Thoracic aorta (tissue), 2 donors: ENCODE data around the gene ALG10. TPM values are rescaled to one million over a fixed set of nuclear protein-coding genes. Genes with fewer than 3 reads are reported as not detected.
A peak's percentile ranks its signal among the peaks of the same experiment; 100 is the strongest.
"Not testable (repeated sequence)": the region's sequence is repeated elsewhere in the genome, so short reads cannot be mapped to it uniquely, and the experiment has no call there.

ENCODE experiments used
- ATAC-seq: fragments of 150-250 bp; one replicate; pipeline ENCODE4 v1.8.0; 2017; ENCODE audit warnings: low read depth; ENCODE audit not compliant: insufficient number of reproducible peaks, low FRiP score
- DNase-seq: peaks from one replicate; pipeline ENCODE4 v3.0.0-alpha.2; 2020; ENCODE audit warnings: low spot score
- H3K27ac ChIP-seq, 2 donors: fragments of 200-600 bp; sonication (generic); 1 replicate in 1 of 2; 2 replicates in 1 of 2; pipeline ENCODE4 v1.5.1; 2016; ENCODE audit warnings: mild to moderate bottlenecking in 2 of 2, moderate library complexity in 2 of 2
- H3K27me3 ChIP-seq: fragments of 200-600 bp; sonication (generic); replicated peaks from 2 replicates; pipeline ENCODE4 v1.6.0; 2016; ENCODE audit warnings: mild to moderate bottlenecking; ENCODE audit not compliant: insufficient read depth
- H3K36me3 ChIP-seq: fragments of 200-600 bp; sonication (generic); one replicate; pipeline ENCODE4 v1.5.1; 2016
- H3K4me1 ChIP-seq, 2 donors: fragments of 200-600 bp; sonication (generic); 1 replicate in 1 of 2; 2 replicates in 1 of 2; pipeline versions ENCODE4 v1.5.1 to v1.6.0; 2016; ENCODE audit warnings: low read depth in 2 of 2, mild to moderate bottlenecking in 1 of 2; ENCODE audit not compliant: control insufficient read depth in 1 of 2
- H3K4me3 ChIP-seq: fragments of 200-600 bp; sonication (generic); 2 replicates; pipeline ENCODE4 v1.5.1; 2016; ENCODE audit warnings: mild to moderate bottlenecking
- H3K9me3 ChIP-seq: fragments of 200-600 bp; sonication (generic); 2 replicates; pipeline ENCODE4 v1.5.1; 2016
- CTCF ChIP-seq: fragments of 200-600 bp; sonication (generic); IDR thresholded peaks from one replicate; pipeline ENCODE4 v1.5.1; 2019; ENCODE audit warnings: antibody characterized with exemption
- total RNA-seq, 2 donors: library from RNA; depleted of rRNA; stranded (reverse); fragments of >200 nt; gene quantifications; one replicate each; pipeline versions ENCODE4 v1.1.0 to v1.2.3, GENCODE V29; 2016

The ALG10 gene
- total RNA-seq, 2 donors from 2014 or later: 5.1 to 11.2 TPM

GRCh38 chr12:33994857-33995808 lies 27.2 kb upstream of the ALG10 start:
- DNase-seq (no peak), ATAC-seq (no peak)
- no peaks in the 10 kb centered on the region for H3K9me3 ChIP-seq
- no peak overlapping the region for H3K4me3 ChIP-seq
- H3K36me3 ChIP-seq: no peaks in the 10 kb centered on the region
- H3K4me1 ChIP-seq: no peaks in the 10 kb centered on the region
- no peaks in the 10 kb centered on the region for H3K27me3 ChIP-seq
- no peak for TF ChIP-seq CTCF
- H3K27ac ChIP-seq: no peak overlapping the region

- not testable (repeated sequence) for H3K4me1 ChIP-seq, H3K27ac ChIP-seq, ATAC-seq, H3K27me3 ChIP-seq, H3K36me3 ChIP-seq, H3K9me3 ChIP-seq, H3K4me3 ChIP-seq, DNase-seq
Measured at GRCh38 chr12:34008835-34009234, 13.5 kb upstream of the ALG10 start.

GRCh38 chr12:34016361-34016760 lies 5.9 kb upstream of the ALG10 start:
- ATAC-seq (no peak), DNase-seq (no peak)
- Histone ChIP-seq H3K4me3 (no peak overlapping the region), H3K27me3 (no peaks in the 10 kb centered on the region), H3K36me3 (no peaks in the 10 kb centered on the region), H3K27ac (no peak overlapping the region), H3K9me3 (no peaks in the 10 kb centered on the region), H3K4me1 (peaks cover 0 to 4% of the 10 kb centered on the region in 2 donors)
- TF ChIP-seq CTCF: no peak

GRCh38 chr12:34021071-34021470 lies 1.2 kb upstream of the ALG10 start:
- no peak for DNase-seq
- no peak for ATAC-seq
- Histone ChIP-seq H3K4me3 (no peak overlapping the region), H3K9me3 (no peaks in the 10 kb centered on the region), H3K4me1 (peaks cover 4 to 18% of the 10 kb centered on the region in 2 donors), H3K36me3 (no peaks in the 10 kb centered on the region), H3K27me3 (no peaks in the 10 kb centered on the region), H3K27ac (peak overlapping the region in 1 of 2 donors; percentile 77)
- TF ChIP-seq CTCF: no peak

GRCh38 chr12:34027661-34028060 lies 5.4 kb downstream of the ALG10 start:
- not testable (repeated sequence) for ATAC-seq, H3K36me3 ChIP-seq, H3K4me3 ChIP-seq, H3K4me1 ChIP-seq, DNase-seq, H3K27ac ChIP-seq, H3K27me3 ChIP-seq, H3K9me3 ChIP-seq

GRCh38 chr12:34030591-34030990 lies 8.3 kb downstream of the ALG10 start:
- Histone ChIP-seq H3K36me3 (no peaks in the 10 kb centered on the region), H3K9me3 (no peaks in the 10 kb centered on the region), H3K4me1 (no peaks in the 10 kb centered on the region), H3K27ac (no peak overlapping the region), H3K4me3 (no peak overlapping the region), H3K27me3 (no peaks in the 10 kb centered on the region)
- DNase-seq (no peak), ATAC-seq (no peak)
- no peak for TF ChIP-seq CTCF
